ENCODE results near the gene ZNF740.

Gene ZNF740

DNA sequence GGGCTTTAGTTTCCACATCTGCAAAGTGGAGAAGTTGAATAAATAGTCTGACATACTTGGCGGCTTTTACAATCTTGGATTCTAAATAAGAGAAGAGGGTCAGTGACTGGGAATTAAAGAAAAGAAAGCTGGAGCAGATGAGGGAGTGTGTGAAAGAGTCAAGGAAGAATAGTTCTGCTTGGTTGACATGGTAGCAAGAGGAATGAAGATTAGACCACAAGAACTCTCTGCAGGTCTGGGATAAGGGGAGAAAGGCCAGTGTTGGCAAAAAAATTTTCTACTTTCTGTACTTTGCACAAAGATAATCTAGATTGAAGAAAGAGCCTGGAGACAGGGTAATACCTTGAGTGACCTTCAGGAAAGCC is 20.6 kb downstream of the ZNF740 start:
- Histone ChIP-seq H3K9me3 (ENCODE audit: control insufficient read depth, insufficient read depth, low read depth, low read length) (no peaks in the 10 kb centered on the region), H3K27ac (ENCODE audit: extremely low read depth, low read depth, low read length) (no peak overlapping the region), H3K4me3 (ENCODE audit: low read depth, low read length) (no peak overlapping the region), H3K36me3 (ENCODE audit: control insufficient read depth in 2 of 2, insufficient read depth in 1 of 2, low read length in 2 of 2) (no peaks in the 10 kb centered on the region), H3K4me1 (ENCODE audit: control insufficient read depth, insufficient read depth, low read length) (no peaks in the 10 kb centered on the region)
- POLR2A ChIA-PET, result interaction anchor here (1.6 kb wide), 1 partner anchor 14 kb away, joined by 5 read pairs; no protein-coding TSS in a partner anchor
- CTCF ChIA-PET, result interaction anchor here (0.6 to 2.3 kb wide), 7 partner anchors 10 to 151 kb away, joined by 3 to 14 read pairs (median 3); no protein-coding TSS in a partner anchor
- TF ChIP-seq GLIS2 (tag by site-specific recombination; IDR thresholded peaks at IDR 0.05) (no peak), PRDM1 (tag by site-specific recombination; IDR thresholded peaks at IDR 0.05) (peak; percentile 30; the same call in 1 of the 2 replicates)

DNA sequence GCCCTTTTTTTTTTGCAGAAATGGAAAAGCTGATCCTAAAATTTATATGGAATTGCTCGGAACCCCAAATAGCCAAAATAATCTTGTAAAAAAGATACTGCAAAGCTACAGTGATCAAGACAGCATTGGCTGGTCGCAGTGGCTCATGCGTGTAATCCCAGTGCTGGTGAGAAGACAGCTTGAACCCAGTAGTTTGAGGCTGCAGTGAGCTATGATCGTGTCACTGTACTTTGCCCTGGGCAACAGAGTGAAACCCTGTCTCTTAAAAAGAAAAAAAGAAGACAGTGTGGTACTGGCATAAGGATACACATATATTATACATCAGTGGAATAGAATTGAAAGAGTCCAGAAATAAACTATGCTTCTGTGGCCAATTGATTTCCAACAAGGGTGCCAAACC is 21.1 kb downstream of the ZNF740 start:
- Histone ChIP-seq H3K27ac (ENCODE audit: extremely low read depth, low read depth, low read length) (no peak overlapping the region), H3K36me3 (ENCODE audit: control insufficient read depth in 2 of 2, insufficient read depth in 1 of 2, low read length in 2 of 2) (no peaks in the 10 kb centered on the region), H3K4me3 (ENCODE audit: low read depth, low read length) (no peak overlapping the region), H3K9me3 (ENCODE audit: control insufficient read depth, insufficient read depth, low read depth, low read length) (no peaks in the 10 kb centered on the region), H3K4me1 (ENCODE audit: control insufficient read depth, insufficient read depth, low read length) (no peaks in the 10 kb centered on the region)
- no peak for TF ChIP-seq ZSCAN30 (tag by site-specific recombination; IDR thresholded peaks at IDR 0.05)
- no peak for TF ChIP-seq ZNF830 (tag by site-specific recombination; IDR thresholded peaks at IDR 0.05; ENCODE audit: low read depth)
- TF ChIP-seq, protein P1, sequence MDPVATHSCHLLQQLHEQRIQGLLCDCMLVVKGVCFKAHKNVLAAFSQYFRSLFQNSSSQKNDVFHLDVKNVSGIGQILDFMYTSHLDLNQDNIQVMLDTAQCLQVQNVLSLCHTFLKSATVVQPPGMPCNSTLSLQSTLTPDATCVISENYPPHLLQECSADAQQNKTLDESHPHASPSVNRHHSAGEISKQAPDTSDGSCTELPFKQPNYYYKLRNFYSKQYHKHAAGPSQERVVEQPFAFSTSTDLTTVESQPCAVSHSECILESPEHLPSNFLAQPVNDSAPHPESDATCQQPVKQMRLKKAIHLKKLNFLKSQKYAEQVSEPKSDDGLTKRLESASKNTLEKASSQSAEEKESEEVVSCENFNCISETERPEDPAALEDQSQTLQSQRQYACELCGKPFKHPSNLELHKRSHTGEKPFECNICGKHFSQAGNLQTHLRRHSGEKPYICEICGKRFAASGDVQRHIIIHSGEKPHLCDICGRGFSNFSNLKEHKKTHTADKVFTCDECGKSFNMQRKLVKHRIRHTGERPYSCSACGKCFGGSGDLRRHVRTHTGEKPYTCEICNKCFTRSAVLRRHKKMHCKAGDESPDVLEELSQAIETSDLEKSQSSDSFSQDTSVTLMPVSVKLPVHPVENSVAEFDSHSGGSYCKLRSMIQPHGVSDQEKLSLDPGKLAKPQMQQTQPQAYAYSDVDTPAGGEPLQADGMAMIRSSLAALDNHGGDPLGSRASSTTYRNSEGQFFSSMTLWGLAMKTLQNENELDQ (tag by site-specific recombination; IDR thresholded peaks at IDR 0.05; ENCODE audit: low read depth), result no peak
- TF ChIP-seq ZNF24 (tag by site-specific recombination; IDR thresholded peaks at IDR 0.05), result no peak
- TF ChIP-seq PRDM10 (tag by site-specific recombination; IDR thresholded peaks at IDR 0.05), result no peak
- no peak for TF ChIP-seq ZNF19 (tag by site-specific recombination; IDR thresholded peaks at IDR 0.05; ENCODE audit: low read depth)
- TF ChIP-seq, protein P2, sequence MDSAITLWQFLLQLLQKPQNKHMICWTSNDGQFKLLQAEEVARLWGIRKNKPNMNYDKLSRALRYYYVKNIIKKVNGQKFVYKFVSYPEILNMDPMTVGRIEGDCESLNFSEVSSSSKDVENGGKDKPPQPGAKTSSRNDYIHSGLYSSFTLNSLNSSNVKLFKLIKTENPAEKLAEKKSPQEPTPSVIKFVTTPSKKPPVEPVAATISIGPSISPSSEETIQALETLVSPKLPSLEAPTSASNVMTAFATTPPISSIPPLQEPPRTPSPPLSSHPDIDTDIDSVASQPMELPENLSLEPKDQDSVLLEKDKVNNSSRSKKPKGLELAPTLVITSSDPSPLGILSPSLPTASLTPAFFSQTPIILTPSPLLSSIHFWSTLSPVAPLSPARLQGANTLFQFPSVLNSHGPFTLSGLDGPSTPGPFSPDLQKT (IDR thresholded peaks at IDR 0.05; ENCODE audit: borderline replicate concordance, low read depth, low read length), result no peak
- TF ChIP-seq, protein P3, sequence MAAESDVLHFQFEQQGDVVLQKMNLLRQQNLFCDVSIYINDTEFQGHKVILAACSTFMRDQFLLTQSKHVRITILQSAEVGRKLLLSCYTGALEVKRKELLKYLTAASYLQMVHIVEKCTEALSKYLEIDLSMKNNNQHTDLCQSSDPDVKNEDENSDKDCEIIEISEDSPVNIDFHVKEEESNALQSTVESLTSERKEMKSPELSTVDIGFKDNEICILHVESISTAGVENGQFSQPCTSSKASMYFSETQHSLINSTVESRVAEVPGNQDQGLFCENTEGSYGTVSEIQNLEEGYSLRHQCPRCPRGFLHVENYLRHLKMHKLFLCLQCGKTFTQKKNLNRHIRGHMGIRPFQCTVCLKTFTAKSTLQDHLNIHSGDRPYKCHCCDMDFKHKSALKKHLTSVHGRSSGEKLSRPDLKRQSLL (tag by site-specific recombination; IDR thresholded peaks at IDR 0.05), result no peak
- TF ChIP-seq ZNF501 (tag by site-specific recombination; IDR thresholded peaks at IDR 0.05), result no peak
- TF ChIP-seq ZEB2 (tag by site-specific recombination; IDR thresholded peaks at IDR 0.05), result no peak
- TF ChIP-seq ZNF37A (tag by site-specific recombination; IDR thresholded peaks at IDR 0.05), result no peak
- TF ChIP-seq SCRT1 (tag by site-specific recombination; IDR thresholded peaks at IDR 0.05; ENCODE audit: borderline replicate concordance), result no peak
- no peak for TF ChIP-seq ZNF350 (tag by site-specific recombination; IDR thresholded peaks at IDR 0.05)
- no peak for TF ChIP-seq ZNF791 (tag by site-specific recombination; IDR thresholded peaks at IDR 0.05)
- TF ChIP-seq ZNF280D (tag by site-specific recombination; IDR thresholded peaks at IDR 0.05), result no peak
- TF ChIP-seq ZNF621 (tag by site-specific recombination; IDR thresholded peaks at IDR 0.05), result no peak
- TF ChIP-seq ZBTB10 (tag by site-specific recombination; IDR thresholded peaks at IDR 0.05), result no peak
- TF ChIP-seq ZNF473 (tag by site-specific recombination; IDR thresholded peaks at IDR 0.05), result no peak
- no peak for TF ChIP-seq ZNF391 (tag by site-specific recombination; IDR thresholded peaks at IDR 0.05; ENCODE audit: borderline replicate concordance, low read depth)
- ChIA-PET POLR2A (interaction anchor here (1.6 kb wide), 1 partner anchor 14 kb away, joined by 5 read pairs; no protein-coding TSS in a partner anchor), CTCF (interaction anchor here (0.6 to 2.3 kb wide), 6 partner anchors 10 to 151 kb away, joined by 3 to 14 read pairs (median 3); no protein-coding TSS in a partner anchor)
